ENCODE measurements around the gene DNAJC5.

DNA sequence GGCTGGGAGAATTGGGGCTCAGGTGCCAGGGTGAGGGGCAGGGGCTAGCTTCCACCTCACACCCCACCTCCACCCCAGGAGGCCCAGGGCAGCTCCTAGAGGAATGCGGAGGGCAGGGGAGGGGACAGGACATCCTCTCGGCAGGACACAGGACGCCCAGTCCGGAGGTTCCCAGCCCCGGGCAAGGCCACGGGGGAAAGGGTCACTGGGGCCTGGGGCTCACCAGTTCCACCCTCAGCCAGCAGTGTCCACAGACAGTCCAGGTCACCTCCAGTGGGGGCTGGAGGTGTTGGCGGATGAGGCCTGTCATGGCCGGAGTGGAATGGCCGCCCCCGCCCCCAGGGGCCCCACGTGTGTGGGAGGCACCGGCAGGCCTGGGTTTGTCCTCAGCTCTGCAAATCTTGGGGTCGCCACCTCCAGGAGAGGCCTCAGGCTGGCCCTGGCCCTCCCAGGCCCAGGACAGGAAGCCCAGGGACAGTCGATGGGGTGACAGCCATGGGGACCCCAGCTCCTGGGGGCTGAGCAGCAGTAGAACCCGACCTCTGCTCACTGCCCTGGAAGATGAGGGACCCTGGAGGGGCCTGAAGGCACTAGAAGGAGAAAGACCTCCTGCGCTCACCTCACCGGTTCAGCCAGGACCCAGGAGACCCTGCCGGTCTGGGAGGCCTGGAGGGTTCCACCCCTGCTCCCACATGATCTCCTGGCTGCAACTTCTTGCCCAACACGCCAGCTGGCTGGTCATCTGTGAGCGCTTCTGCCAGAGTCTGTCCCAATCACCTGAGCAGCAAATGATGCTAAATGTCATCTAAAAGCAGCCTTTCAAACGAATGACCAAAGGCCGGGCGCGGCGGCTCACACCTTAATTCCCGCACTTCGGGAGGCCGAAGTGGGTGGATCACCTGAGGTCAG, 46.7 kb upstream of the DNAJC5 start:
- TF ChIP-seq, protein P1, sequence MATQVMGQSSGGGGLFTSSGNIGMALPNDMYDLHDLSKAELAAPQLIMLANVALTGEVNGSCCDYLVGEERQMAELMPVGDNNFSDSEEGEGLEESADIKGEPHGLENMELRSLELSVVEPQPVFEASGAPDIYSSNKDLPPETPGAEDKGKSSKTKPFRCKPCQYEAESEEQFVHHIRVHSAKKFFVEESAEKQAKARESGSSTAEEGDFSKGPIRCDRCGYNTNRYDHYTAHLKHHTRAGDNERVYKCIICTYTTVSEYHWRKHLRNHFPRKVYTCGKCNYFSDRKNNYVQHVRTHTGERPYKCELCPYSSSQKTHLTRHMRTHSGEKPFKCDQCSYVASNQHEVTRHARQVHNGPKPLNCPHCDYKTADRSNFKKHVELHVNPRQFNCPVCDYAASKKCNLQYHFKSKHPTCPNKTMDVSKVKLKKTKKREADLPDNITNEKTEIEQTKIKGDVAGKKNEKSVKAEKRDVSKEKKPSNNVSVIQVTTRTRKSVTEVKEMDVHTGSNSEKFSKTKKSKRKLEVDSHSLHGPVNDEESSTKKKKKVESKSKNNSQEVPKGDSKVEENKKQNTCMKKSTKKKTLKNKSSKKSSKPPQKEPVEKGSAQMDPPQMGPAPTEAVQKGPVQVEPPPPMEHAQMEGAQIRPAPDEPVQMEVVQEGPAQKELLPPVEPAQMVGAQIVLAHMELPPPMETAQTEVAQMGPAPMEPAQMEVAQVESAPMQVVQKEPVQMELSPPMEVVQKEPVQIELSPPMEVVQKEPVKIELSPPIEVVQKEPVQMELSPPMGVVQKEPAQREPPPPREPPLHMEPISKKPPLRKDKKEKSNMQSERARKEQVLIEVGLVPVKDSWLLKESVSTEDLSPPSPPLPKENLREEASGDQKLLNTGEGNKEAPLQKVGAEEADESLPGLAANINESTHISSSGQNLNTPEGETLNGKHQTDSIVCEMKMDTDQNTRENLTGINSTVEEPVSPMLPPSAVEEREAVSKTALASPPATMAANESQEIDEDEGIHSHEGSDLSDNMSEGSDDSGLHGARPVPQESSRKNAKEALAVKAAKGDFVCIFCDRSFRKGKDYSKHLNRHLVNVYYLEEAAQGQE (IDR thresholded peaks at IDR 0.05; ENCODE audit: insufficient replicate concordance, low read depth): no peak
- TF ChIP-seq CTCF (IDR thresholded peaks at IDR 0.05; ENCODE audit: insufficient read depth, low read length): no peak
- no peak for TF ChIP-seq POLR2AphosphoS5 (IDR thresholded peaks at IDR 0.05; ENCODE audit: low read depth)
